Upper lobe of left lung (tissue), 6 donors: Measurements from ENCODE around the gene ZXDC. TPM values are rescaled to one million over a fixed set of nuclear protein-coding genes. Genes with fewer than 3 reads are reported as not detected.

Source experiments
- ATAC-seq, 2 donors: fragments of 200-7000 bp; cut with Tn5 transposase; one replicate each; pipeline ENCODE4 v1.9.1; 2022; ENCODE audit warnings: mild to moderate bottlenecking in 2 of 2, moderate library complexity in 2 of 2; ENCODE audit not compliant: low FRiP score in 2 of 2
- DNase-seq, 2 donors: peaks; one replicate each; pipeline ENCODE4 v3.0.0-alpha.2; 2019 to 2020
- H3K27ac ChIP-seq, 4 donors: fragments of 200-600 bp; sonication (generic); one replicate each; pipeline ENCODE4 v1.5.1; 2016 to 2019
- H3K27me3 ChIP-seq, 4 donors: fragments of 200-600 bp; sonication (generic); one replicate each; pipeline ENCODE4 v1.5.1; 2017 to 2019
- H3K36me3 ChIP-seq, 4 donors: fragments of 200-600 bp; sonication (generic); one replicate each; pipeline ENCODE4 v1.5.1; 2016 to 2019
- H3K4me1 ChIP-seq, 4 donors: fragments of 200-600 bp; sonication (generic); one replicate each; pipeline ENCODE4 v1.5.1; 2018 to 2019
- H3K4me3 ChIP-seq, 4 donors: fragments of 200-600 bp; sonication (generic); one replicate each; pipeline ENCODE4 v1.5.1; 2017 to 2019; ENCODE audit warnings: mild to moderate bottlenecking in 2 of 4, moderate library complexity in 1 of 4
- H3K9me3 ChIP-seq, 4 donors: fragments of 200-600 bp; sonication (generic); one replicate each; pipeline ENCODE4 v1.5.1; 2018 to 2019
- EP300 ChIP-seq, 4 donors: sonication (generic); formaldehyde crosslinking; IDR thresholded peaks; one replicate each; pipeline ENCODE4 v1.5.1; 2017; ENCODE audit warnings: antibody characterized with exemption in 4 of 4, control low read depth in 2 of 4
- POLR2A ChIP-seq, 4 donors: fragments of 450-650 bp; IDR thresholded peaks; one replicate each; pipeline ENCODE4 v1.5.1; 2016 to 2017; ENCODE audit warnings: antibody characterized with exemption in 4 of 4, mild to moderate bottlenecking in 2 of 4
- POLR2AphosphoS5 ChIP-seq, 2 donors: sonication (generic); formaldehyde crosslinking; IDR thresholded peaks; one replicate each; pipeline ENCODE4 v1.5.1; 2017; ENCODE audit warnings: antibody characterized with exemption in 2 of 2
- WGBS, 2 donors: methylation state at CpG; one replicate each; pipeline ENCODE4 v1.1.5; 2017 to 2018; 5-methylcytosine and 5-hydroxymethylcytosine counted together
- total RNA-seq, 6 donors: library from RNA; depleted of rRNA in 4 of 6; stranded (reverse); fragments of >200 nt in 4 of 6; gene quantifications; one replicate each; pipeline versions ENCODE4 v1.1.0 to v1.2.1, GENCODE V29; 2016 to 2021
- TF ChIP-seq, protein P1 (sequence below), 6 experiments: fragments of 450-650 bp in 4 of 6; fragments of 200-600 bp in 2 of 6; sonication (generic) in 2 of 6; IDR thresholded peaks; one replicate each; pipeline ENCODE4 v1.5.1; 2016 to 2019; ENCODE audit warnings: antibody characterized with exemption in 6 of 6
- donor health status: DM: no; HTN: no; CAD: no; lungs with moderate emphysema.
- donor health status: DM: no; HTN: yes; CAD: no; lungs with severe emphysema.

Gene ZXDC
- total RNA-seq, 6 donors from 2014 or later, result 35.9 to 112 (median 53.5) TPM

DNA sequence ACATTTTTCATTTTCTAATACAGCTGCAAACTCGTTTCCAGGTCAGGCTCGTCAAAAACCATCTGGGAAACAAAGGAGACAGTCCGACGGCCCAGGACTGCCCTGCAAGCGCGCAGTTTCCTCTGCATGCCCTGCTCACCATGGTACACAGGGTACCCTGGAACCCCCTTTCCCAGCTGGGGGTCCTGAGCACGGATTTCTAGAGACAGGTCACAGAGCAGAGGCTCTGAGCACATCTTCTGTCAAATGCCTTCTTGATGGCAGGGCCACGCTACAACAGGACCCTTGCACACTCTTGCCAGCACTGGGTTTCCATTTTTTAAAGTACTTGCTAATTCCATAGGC is 8.1 kb downstream of the ZXDC start:
- DNase-seq (no peak), ATAC-seq (no peak)
- WGBS, 2 donors, result 82% methylated on average over 8 of the region's 8 CpGs
- H3K9me3 ChIP-seq, result no peaks in the 10 kb centered on the region
- H3K36me3 ChIP-seq, result peaks cover 50 to 92% (median 77%) of the 10 kb centered on the region in 4 donors
- H3K4me3 ChIP-seq, result no peak overlapping the region
- peak overlapping the region in 1 of 4 donors; percentile 52 for H3K27ac ChIP-seq
- TF ChIP-seq EP300 (IDR thresholded peaks at IDR 0.05) (no peak), POLR2AphosphoS5 (IDR thresholded peaks at IDR 0.05) (no peak), POLR2A (IDR thresholded peaks at IDR 0.05) (no peak)
- TF ChIP-seq, protein P1, sequence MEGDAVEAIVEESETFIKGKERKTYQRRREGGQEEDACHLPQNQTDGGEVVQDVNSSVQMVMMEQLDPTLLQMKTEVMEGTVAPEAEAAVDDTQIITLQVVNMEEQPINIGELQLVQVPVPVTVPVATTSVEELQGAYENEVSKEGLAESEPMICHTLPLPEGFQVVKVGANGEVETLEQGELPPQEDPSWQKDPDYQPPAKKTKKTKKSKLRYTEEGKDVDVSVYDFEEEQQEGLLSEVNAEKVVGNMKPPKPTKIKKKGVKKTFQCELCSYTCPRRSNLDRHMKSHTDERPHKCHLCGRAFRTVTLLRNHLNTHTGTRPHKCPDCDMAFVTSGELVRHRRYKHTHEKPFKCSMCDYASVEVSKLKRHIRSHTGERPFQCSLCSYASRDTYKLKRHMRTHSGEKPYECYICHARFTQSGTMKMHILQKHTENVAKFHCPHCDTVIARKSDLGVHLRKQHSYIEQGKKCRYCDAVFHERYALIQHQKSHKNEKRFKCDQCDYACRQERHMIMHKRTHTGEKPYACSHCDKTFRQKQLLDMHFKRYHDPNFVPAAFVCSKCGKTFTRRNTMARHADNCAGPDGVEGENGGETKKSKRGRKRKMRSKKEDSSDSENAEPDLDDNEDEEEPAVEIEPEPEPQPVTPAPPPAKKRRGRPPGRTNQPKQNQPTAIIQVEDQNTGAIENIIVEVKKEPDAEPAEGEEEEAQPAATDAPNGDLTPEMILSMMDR (IDR thresholded peaks at IDR 0.05), result no peak
- no peaks in the 10 kb centered on the region for H3K27me3 ChIP-seq
- H3K4me1 ChIP-seq, result peaks cover 34 to 70% (median 51%) of the 10 kb centered on the region in 4 donors

DNA sequence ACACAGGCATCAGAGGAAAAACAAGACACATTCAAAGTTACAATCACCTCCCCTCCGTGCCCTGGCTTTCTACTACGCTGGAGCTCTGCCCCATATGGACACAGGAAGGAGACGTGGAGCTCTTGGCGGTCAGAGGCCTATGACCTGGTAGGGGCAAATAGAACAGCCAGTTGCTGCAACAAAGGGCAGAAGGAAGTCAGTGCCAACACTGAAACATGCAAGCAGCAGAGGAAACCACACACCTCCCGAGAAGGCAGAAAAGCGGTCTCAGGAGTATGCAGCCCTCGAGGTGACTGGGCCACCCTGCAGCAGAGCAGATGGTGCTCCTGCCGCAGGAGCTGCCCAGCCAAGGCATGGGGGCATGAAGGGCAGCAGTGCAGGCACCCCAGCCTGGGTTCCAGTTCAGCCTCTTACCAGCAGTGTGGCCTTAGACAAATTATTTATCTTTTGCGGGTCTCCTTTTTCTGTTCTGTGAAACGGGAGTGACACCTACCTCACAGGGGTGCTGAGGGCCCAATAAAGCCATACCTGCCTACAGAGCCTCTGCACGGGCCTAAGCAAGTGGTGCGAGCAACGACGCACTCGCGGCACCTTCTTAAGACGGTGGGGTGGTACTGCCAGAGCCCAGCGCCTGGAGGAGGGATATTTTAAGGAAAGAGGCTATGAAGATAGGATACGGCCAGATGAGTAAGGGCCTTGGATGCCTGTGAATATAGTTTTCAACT is 8.6 kb downstream of the ZXDC start:
- DNase-seq, result peak in 1 of 2 donors; percentile 26
- Histone ChIP-seq H3K36me3 (peaks cover 55 to 97% (median 82%) of the 10 kb centered on the region in 4 donors), H3K27me3 (no peaks in the 10 kb centered on the region), H3K27ac (peak overlapping the region in 3 of 4 donors; percentile 28 to 52 (median 35)), H3K4me3 (no peak overlapping the region), H3K9me3 (no peaks in the 10 kb centered on the region), H3K4me1 (peaks cover 28 to 65% (median 47%) of the 10 kb centered on the region in 4 donors)
- TF ChIP-seq POLR2A (IDR thresholded peaks at IDR 0.05), result no peak
- TF ChIP-seq POLR2AphosphoS5 (IDR thresholded peaks at IDR 0.05), result no peak
- TF ChIP-seq, protein P1 (IDR thresholded peaks at IDR 0.05), result no peak
- TF ChIP-seq EP300 (IDR thresholded peaks at IDR 0.05), result no peak
- 78 to 84% methylated on average over 15 to 19 of the region's 19 CpGs for WGBS, 2 donors
- ATAC-seq, result peak in 1 of 2 donors; percentile 19

DNA sequence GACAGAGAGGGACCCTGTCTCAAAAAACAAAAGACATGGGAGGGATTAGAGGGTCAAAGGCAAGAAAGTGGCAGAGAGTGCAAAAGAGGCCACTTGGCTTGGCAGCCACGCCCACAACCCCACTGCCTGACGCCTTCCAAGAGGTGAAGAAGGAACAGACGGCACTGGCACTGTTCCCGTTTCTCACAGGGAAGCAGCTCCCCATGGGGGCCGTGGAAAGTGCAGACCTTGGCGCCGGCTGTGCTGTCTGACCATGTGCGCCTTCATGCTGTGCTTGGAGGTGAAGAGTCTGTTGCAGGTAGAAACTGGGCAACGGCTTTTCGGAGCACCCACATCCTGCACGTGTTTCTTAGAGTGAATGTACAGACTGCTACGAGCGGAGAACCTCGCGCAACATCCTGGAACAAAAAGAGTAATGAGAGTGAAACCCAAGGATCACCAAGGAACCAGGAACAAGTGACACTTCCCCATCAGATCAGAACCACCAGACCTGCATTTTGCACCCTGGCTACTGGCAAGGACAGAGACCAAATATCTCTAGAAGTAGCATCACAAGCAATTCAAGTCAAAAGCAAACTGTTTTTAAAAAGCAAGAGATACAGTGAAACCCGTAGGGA is 9.7 kb downstream of the ZXDC start:
- peaks cover 18 to 55% (median 38%) of the 10 kb centered on the region in 4 donors for H3K4me1 ChIP-seq

DNA sequence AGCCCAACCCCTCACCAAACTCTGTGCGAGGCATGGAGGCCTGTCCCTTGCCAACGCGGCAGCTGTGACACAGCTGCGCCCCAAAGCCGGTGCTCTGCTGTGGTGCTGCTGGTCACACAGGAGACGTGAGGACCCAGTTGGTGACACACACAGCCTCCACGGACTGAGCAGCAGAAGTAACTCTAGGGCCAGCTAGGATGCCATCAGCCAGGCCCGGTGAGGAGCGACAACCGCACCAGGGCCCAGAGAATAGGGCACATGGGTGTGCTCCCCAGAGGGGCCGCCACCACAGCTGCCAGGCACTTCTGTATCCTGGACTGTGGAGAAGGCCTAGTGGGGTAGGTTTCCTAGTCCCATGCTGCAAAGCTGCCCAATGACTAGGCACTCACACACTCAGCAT is 10.7 kb downstream of the ZXDC start:
- DNase-seq, result no peak
- H3K36me3 ChIP-seq, result peaks cover 59 to 99% (median 91%) of the 10 kb centered on the region in 4 donors

More for the DNA sequence above, 9.7 kb downstream of the ZXDC start:
- no peak overlapping the region for H3K4me3 ChIP-seq
- H3K9me3 ChIP-seq, result no peaks in the 10 kb centered on the region
- TF ChIP-seq, protein P1 (IDR thresholded peaks at IDR 0.05), result no peak
- no peak for TF ChIP-seq POLR2A (IDR thresholded peaks at IDR 0.05)
- TF ChIP-seq EP300 (IDR thresholded peaks at IDR 0.05), result no peak
- TF ChIP-seq POLR2AphosphoS5 (IDR thresholded peaks at IDR 0.05), result no peak
- peaks cover 64 to 99% (median 89%) of the 10 kb centered on the region in 4 donors for H3K36me3 ChIP-seq
- H3K27me3 ChIP-seq, result no peaks in the 10 kb centered on the region
- DNase-seq, result peak in 1 of 2 donors; percentile 72
- whole genome bisulfite sequencing, 2 donors, result 56 to 72% methylated on average over 12 to 16 of the region's 16 CpGs
- H3K27ac ChIP-seq, result peak overlapping the region in 3 of 4 donors; percentile 28 to 61 (median 52)
- ATAC-seq, result peak; percentile 24 to 56

More for the DNA sequence above, 10.7 kb downstream of the ZXDC start:
- Histone ChIP-seq H3K4me3 (no peak overlapping the region), H3K9me3 (no peaks in the 10 kb centered on the region), H3K27ac (peak overlapping the region in 2 of 4 donors; percentile 17 to 61), H3K27me3 (no peaks in the 10 kb centered on the region), H3K4me1 (peaks cover 14 to 46% (median 36%) of the 10 kb centered on the region in 4 donors)
- TF ChIP-seq POLR2AphosphoS5 (IDR thresholded peaks at IDR 0.05), result no peak
- TF ChIP-seq EP300 (IDR thresholded peaks at IDR 0.05), result no peak
- no peak for TF ChIP-seq POLR2A (IDR thresholded peaks at IDR 0.05)
- TF ChIP-seq, protein P1 (IDR thresholded peaks at IDR 0.05), result no peak
- WGBS, 2 donors, result 95% methylated on average over 11 of the region's 11 CpGs; no CpG with 5 or more reads in 1 of the 2 donors
- ATAC-seq, result no peak
